ENCODE data around the gene EXOSC9. TPM values are rescaled to one million over a fixed set of nuclear protein-coding genes. Genes with fewer than 3 reads are reported as not detected.

The EXOSC9 gene
- polyA plus RNA-seq, 2 of the 4 experiments (the other 2 are of a cell fraction) = 33.6 to 43.1 TPM

DNA sequence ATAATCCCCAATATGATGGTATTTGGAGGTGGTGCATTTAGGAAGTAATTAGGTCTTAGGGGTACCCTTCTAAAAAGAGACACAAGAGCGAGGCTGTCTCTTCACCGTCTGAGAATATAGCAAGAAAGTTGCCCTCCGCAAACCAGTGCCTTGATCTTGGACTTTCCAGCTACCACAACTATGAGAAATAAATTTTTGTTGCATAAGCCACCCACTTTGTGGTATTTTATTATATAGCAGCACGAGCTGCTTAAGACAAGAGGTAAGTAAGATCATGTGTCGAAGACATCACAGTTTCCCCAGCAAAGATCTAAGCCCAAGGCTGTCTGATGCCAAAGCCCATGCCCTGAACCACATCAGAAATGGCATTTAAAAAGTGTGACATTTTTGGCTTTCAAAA is 9.6 kb upstream of the EXOSC9 start:
- H3K27ac ChIP-seq = no peak overlapping the region
- no peak for ATAC-seq
- CTCF ChIA-PET = no interaction called here

DNA sequence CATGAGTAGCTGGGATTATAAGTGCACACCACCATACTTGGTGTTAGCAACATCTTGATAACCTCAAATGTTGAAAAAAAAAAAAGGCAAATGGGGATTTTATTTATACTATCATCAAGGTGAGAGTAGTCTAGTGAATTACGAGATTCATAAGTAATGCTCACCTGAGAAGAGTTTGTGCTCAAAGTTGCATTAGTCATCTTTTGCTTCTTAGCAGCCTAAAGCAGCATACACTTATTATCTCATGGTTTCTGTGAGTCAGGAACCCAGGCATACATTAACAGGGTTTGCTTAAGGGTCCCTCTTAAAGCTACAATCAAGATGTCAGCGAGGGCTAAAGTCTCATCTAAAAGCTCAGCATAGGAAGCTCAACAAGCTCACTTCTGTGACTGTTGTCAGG is 8.2 kb upstream of the EXOSC9 start:
- DNase-seq (ENCODE audit: low read depth in 1 of 2, low spot score in 1 of 2) (no peak), ATAC-seq (no peak), FAIRE-seq (no peak)
- Histone ChIP-seq H3K27ac (no peak overlapping the region), H3K4me3 (no peak overlapping the region), H3K4me2 (no peak overlapping the region), H3K9me3 (no peaks in the 10 kb centered on the region), H3K4me1 (peaks cover 19% of the 10 kb centered on the region)
- WGBS (ENCODE audit: missing lambda C conversion rate) = 78% methylated on average over 2 of the region's 2 CpGs
- ChIA-PET POLR2A (no interaction called here), CTCF (no interaction called here)
- TF ChIP-seq BHLHE40 (IDR thresholded peaks at IDR 0.05; ENCODE audit: low read depth, low read length) = no peak
- no peak for TF ChIP-seq HEYL (CRISPR knock-in tag; IDR thresholded peaks at IDR 0.05)
- no peak for TF ChIP-seq JUN (IDR thresholded peaks at IDR 0.05)
- TF ChIP-seq CEBPB (IDR thresholded peaks at IDR 0.05) = no peak
- TF ChIP-seq NPAS2 (CRISPR knock-in tag; IDR thresholded peaks at IDR 0.05; ENCODE audit: borderline replicate concordance) = no peak
- TF ChIP-seq, protein P1, sequence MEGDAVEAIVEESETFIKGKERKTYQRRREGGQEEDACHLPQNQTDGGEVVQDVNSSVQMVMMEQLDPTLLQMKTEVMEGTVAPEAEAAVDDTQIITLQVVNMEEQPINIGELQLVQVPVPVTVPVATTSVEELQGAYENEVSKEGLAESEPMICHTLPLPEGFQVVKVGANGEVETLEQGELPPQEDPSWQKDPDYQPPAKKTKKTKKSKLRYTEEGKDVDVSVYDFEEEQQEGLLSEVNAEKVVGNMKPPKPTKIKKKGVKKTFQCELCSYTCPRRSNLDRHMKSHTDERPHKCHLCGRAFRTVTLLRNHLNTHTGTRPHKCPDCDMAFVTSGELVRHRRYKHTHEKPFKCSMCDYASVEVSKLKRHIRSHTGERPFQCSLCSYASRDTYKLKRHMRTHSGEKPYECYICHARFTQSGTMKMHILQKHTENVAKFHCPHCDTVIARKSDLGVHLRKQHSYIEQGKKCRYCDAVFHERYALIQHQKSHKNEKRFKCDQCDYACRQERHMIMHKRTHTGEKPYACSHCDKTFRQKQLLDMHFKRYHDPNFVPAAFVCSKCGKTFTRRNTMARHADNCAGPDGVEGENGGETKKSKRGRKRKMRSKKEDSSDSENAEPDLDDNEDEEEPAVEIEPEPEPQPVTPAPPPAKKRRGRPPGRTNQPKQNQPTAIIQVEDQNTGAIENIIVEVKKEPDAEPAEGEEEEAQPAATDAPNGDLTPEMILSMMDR (IDR thresholded peaks at IDR 0.05) = no peak
- TF ChIP-seq ZSCAN20 (CRISPR knock-in tag; IDR thresholded peaks at IDR 0.05) = no peak
- TF ChIP-seq FOSB (CRISPR knock-in tag; IDR thresholded peaks at IDR 0.05) = no peak
- TF ChIP-seq, protein P2, sequence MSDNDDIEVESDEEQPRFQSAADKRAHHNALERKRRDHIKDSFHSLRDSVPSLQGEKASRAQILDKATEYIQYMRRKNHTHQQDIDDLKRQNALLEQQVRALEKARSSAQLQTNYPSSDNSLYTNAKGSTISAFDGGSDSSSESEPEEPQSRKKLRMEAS (IDR thresholded peaks at IDR 0.05) = no peak
- TF ChIP-seq, protein P3, sequence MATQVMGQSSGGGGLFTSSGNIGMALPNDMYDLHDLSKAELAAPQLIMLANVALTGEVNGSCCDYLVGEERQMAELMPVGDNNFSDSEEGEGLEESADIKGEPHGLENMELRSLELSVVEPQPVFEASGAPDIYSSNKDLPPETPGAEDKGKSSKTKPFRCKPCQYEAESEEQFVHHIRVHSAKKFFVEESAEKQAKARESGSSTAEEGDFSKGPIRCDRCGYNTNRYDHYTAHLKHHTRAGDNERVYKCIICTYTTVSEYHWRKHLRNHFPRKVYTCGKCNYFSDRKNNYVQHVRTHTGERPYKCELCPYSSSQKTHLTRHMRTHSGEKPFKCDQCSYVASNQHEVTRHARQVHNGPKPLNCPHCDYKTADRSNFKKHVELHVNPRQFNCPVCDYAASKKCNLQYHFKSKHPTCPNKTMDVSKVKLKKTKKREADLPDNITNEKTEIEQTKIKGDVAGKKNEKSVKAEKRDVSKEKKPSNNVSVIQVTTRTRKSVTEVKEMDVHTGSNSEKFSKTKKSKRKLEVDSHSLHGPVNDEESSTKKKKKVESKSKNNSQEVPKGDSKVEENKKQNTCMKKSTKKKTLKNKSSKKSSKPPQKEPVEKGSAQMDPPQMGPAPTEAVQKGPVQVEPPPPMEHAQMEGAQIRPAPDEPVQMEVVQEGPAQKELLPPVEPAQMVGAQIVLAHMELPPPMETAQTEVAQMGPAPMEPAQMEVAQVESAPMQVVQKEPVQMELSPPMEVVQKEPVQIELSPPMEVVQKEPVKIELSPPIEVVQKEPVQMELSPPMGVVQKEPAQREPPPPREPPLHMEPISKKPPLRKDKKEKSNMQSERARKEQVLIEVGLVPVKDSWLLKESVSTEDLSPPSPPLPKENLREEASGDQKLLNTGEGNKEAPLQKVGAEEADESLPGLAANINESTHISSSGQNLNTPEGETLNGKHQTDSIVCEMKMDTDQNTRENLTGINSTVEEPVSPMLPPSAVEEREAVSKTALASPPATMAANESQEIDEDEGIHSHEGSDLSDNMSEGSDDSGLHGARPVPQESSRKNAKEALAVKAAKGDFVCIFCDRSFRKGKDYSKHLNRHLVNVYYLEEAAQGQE (IDR thresholded peaks at IDR 0.05) = no peak
- no peak for TF ChIP-seq RFX5 (IDR thresholded peaks at IDR 0.05)
- TF ChIP-seq RARB (CRISPR knock-in tag; IDR thresholded peaks at IDR 0.05) = no peak
- TF ChIP-seq KDM5A (IDR thresholded peaks at IDR 0.05) = no peak
- TF ChIP-seq EHF (CRISPR knock-in tag; IDR thresholded peaks at IDR 0.05) = no peak

More for the DNA sequence above, 9.6 kb upstream of the EXOSC9 start:
- Histone ChIP-seq H3K4me3 (no peak overlapping the region), H3K4me1 (peaks cover 19% of the 10 kb centered on the region), H3K4me2 (no peak overlapping the region), H3K9me3 (no peaks in the 10 kb centered on the region)
- no peak for DNase-seq (ENCODE audit: low read depth in 1 of 2, low spot score in 1 of 2)
- TF ChIP-seq EHMT2 (IDR thresholded peaks at IDR 0.05; ENCODE audit: low read depth) = no peak
- TF ChIP-seq ESRRA (IDR thresholded peaks at IDR 0.05; ENCODE audit: borderline replicate concordance, low read length) = no peak
- TF ChIP-seq POLR2AphosphoS2 (conservative IDR thresholded peaks at IDR 0.05; ENCODE audit: low read length) = no peak
- no peak for TF ChIP-seq NR3C1 (IDR thresholded peaks at IDR 0.05)
- WGBS (ENCODE audit: missing lambda C conversion rate) = 76% methylated on average over 5 of the region's 5 CpGs
- POLR2A ChIA-PET = interaction anchor here (2.0 kb wide), 1 partner anchor 10 kb away, joined by 7 read pairs; the partner anchor contains the start of gene EXOSC9
- FAIRE-seq = no peak

DNA sequence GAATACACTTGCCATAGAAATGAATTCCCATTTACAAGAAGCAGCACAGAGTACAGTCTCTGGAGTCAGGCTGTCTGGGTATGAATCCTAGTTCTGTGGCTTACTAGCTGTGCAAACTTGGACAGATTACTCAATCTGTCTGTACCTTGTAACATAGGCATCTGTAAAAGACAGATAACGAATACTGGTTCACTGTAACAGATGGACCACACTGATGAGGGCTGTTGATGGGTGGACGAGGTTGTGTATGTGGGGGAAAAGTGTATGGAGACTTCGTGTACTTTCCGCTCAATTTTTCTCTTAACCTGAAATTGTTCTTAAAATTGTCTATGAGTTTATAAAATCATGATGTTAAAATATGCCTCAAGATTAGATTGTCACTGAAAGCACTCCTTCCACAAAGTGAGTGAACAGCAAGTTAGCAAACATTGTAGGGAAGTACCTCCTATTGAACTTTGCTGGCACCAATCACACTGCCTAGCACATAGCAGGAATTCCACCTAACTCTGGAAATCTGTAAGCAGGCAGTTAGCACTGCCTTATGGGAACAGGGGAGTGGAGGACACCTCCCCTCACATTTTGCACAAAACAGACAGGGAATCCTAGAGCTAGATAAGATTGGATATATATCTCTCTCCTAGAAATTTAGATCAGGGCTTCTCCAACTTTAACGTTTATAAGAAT is 6.5 kb upstream of the EXOSC9 start:
- WGBS (ENCODE audit: missing lambda C conversion rate) = 53% methylated on average over 5 of the region's 5 CpGs
- H3K4me3 ChIP-seq = no peak overlapping the region
- no peaks in the 10 kb centered on the region for H3K9me3 ChIP-seq
- FAIRE-seq = no peak
- peak in 1 of 2 experiments; percentile 60; a peak in 4 of 6 replicates for ATAC-seq
- peaks cover 19% of the 10 kb centered on the region for H3K4me1 ChIP-seq
- no peak overlapping the region for H3K27ac ChIP-seq
- no peak overlapping the region for H3K4me2 ChIP-seq
- POLR2A ChIA-PET = no interaction called here
- no peak for DNase-seq (ENCODE audit: low read depth in 1 of 2, low spot score in 1 of 2)
- CTCF ChIA-PET = no interaction called here
- TF ChIP-seq, protein P4, sequence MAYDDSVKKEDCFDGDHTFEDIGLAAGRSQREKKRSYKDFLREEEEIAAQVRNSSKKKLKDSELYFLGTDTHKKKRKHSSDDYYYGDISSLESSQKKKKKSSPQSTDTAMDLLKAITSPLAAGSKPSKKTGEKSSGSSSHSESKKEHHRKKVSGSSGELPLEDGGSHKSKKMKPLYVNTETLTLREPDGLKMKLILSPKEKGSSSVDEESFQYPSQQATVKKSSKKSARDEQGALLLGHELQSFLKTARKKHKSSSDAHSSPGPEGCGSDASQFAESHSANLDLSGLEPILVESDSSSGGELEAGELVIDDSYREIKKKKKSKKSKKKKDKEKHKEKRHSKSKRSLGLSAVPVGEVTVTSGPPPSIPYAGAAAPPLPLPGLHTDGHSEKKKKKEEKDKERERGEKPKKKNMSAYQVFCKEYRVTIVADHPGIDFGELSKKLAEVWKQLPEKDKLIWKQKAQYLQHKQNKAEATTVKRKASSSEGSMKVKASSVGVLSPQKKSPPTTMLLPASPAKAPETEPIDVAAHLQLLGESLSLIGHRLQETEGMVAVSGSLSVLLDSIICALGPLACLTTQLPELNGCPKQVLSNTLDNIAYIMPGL (CRISPR knock-in tag; IDR thresholded peaks at IDR 0.05; ENCODE audit: borderline replicate concordance) = no peak
- TF ChIP-seq ZFP36 (IDR thresholded peaks at IDR 0.05; ENCODE audit: borderline replicate concordance, partially characterized antibody) = no peak
- TF ChIP-seq BHLHE40 (IDR thresholded peaks at IDR 0.05; ENCODE audit: low read depth, low read length) = no peak
- no peak for TF ChIP-seq CHD4 (IDR thresholded peaks at IDR 0.05; ENCODE audit: borderline replicate concordance)
- no peak for TF ChIP-seq TP53 (CRISPR knock-in tag; IDR thresholded peaks at IDR 0.05)
- no peak for TF ChIP-seq JUNB (IDR thresholded peaks at IDR 0.05)
- TF ChIP-seq FOSL2 (IDR thresholded peaks at IDR 0.05) = no peak
- TF ChIP-seq FOSL2 (CRISPR knock-in tag; IDR thresholded peaks at IDR 0.05) = no peak
- no peak for TF ChIP-seq ESRRA (IDR thresholded peaks at IDR 0.05; ENCODE audit: borderline replicate concordance, low read length)
- no peak for TF ChIP-seq ZSCAN20 (CRISPR knock-in tag; IDR thresholded peaks at IDR 0.05)
- TF ChIP-seq HOXB5 (CRISPR knock-in tag; IDR thresholded peaks at IDR 0.05) = no peak
- no peak for TF ChIP-seq RAD21 (conservative IDR thresholded peaks at IDR 0.05 in 1 of 2, IDR thresholded peaks at IDR 0.05 in 1 of 2)
- TF ChIP-seq MAZ (IDR thresholded peaks at IDR 0.05; ENCODE audit: borderline replicate concordance, low read depth, low read length) = no peak
- TF ChIP-seq RFX5 (IDR thresholded peaks at IDR 0.05) = no peak

Measured in A549 (cell line).